Activated CD8-positive, alpha-beta T cell treated with anti-CD3 and anti-CD28 coated beads for 36 hours (primary cell): ENCODE results near the gene MIGA1. TPM values are rescaled to one million over a fixed set of nuclear protein-coding genes. Genes with fewer than 3 reads are reported as not detected.
A peak's percentile ranks its signal among the peaks of the same experiment; 100 is the strongest.
"Not testable (repeated sequence)": the region's sequence is repeated elsewhere in the genome, so short reads cannot be mapped to it uniquely, and the experiment has no call there.

Experiments
- ATAC-seq: fragments of 200-7000 bp; cut with Tn5 transposase; one replicate; pipeline ENCODE4 v1.10.0; 2021; ENCODE audit warnings: mild to moderate bottlenecking, moderate library complexity
- CTCF ChIA-PET: fragments of 350-600 bp; sonication (Branson Sonifier 250); formaldehyde crosslinking; loops from one replicate; lab custom pipeline; 2021; ENCODE audit warnings: antibody characterized with exemption; lab: Charles Lee
- POLR2A ChIA-PET: fragments of 350-600 bp; sonication (Branson Sonifier 250); formaldehyde crosslinking; loops from one replicate; lab custom pipeline; 2021; ENCODE audit warnings: antibody characterized with exemption; lab: Charles Lee
- DNase-seq: peaks from one replicate; pipeline ENCODE4 v3.0.0-alpha.2; 2020
- H3K27ac Mint-ChIP-seq: one replicate; pipeline ENCODE4 v1.8.0; 2021; ENCODE audit warnings: mild to moderate bottlenecking, mixed read lengths
- H3K27me3 Mint-ChIP-seq: one replicate; pipeline ENCODE4 v1.8.0; 2021; ENCODE audit warnings: mixed read lengths
- H3K36me3 Mint-ChIP-seq: one replicate; pipeline ENCODE4 v1.8.0; 2021; ENCODE audit warnings: low read depth, mixed read lengths
- H3K4me1 Mint-ChIP-seq: one replicate; pipeline ENCODE4 v1.8.0; 2021; ENCODE audit warnings: low read depth, mixed read lengths
- H3K4me3 Mint-ChIP-seq: one replicate; pipeline ENCODE4 v1.8.0; 2021; ENCODE audit warnings: mild to moderate bottlenecking, moderate library complexity, mixed read lengths
- H3K9me3 Mint-ChIP-seq: one replicate; pipeline ENCODE4 v1.8.0; 2021; ENCODE audit warnings: mixed read lengths
- CTCF ChIP-seq: fragments of 200-600 bp; IDR thresholded peaks from one replicate; pipeline ENCODE4 v1.8.0; 2022; ENCODE audit warnings: antibody characterized with exemption, mild to moderate bottlenecking
- intact Hi-C: fragments of 100-400 bp; cut with micrococcal nuclease; formaldehyde crosslinking; loops from one replicate; pipeline ENCODE4 v1.10.0; 2022
- total RNA-seq, 2 experiments: library from RNA; stranded (reverse); gene quantifications; one replicate each; pipeline ENCODE4 v1.2.3, GENCODE V29; 2021

MIGA1 gene
- total RNA-seq, 2 experiments from 2014 or later, result 8.5 to 9.7 TPM

- H3K36me3 Mint-ChIP-seq, result peaks cover 21% of the 10 kb centered on the region
- intact Hi-C loops, result no loop called here
Measured at GRCh38 chr1:77797991-77798390, 18.5 kb downstream of the MIGA1 start.

GRCh38 chr1:77802026-77802425 lies 22.6 kb downstream of the MIGA1 start:
- H3K27me3 Mint-ChIP-seq, result no peaks in the 10 kb centered on the region
- intact Hi-C loops, result no loop called here

More at GRCh38 chr1:77797991-77798390, 18.5 kb downstream of the MIGA1 start:
- peak overlapping the region; percentile 16 for H3K27ac Mint-ChIP-seq
- ChIA-PET POLR2A (no interaction called here), CTCF (interaction anchor here (0.6 to 1.3 kb wide), 3 partner anchors 27 to 115 kb away, joined by 3 to 4 read pairs (median 4); no protein-coding TSS in a partner anchor)
- no peak for TF ChIP-seq CTCF
- no peak overlapping the region for H3K4me3 Mint-ChIP-seq
- ATAC-seq (no peak), DNase-seq (no peak)
- no peaks in the 10 kb centered on the region for H3K27me3 Mint-ChIP-seq
- no peaks in the 10 kb centered on the region for H3K9me3 Mint-ChIP-seq
- peaks cover 17% of the 10 kb centered on the region for H3K4me1 Mint-ChIP-seq

GRCh38 chr1:77803371-77803770 lies 23.9 kb downstream of the MIGA1 start:
- intact Hi-C loops, result no loop called here
- DNase-seq (no peak), ATAC-seq (no peak)
- Mint-ChIP-seq H3K4me1 (peaks cover 11% of the 10 kb centered on the region), H3K27ac (no peak overlapping the region), H3K36me3 (peaks cover 19% of the 10 kb centered on the region), H3K9me3 (no peaks in the 10 kb centered on the region), H3K27me3 (no peaks in the 10 kb centered on the region), H3K4me3 (no peak overlapping the region)
- POLR2A ChIA-PET, result no interaction called here
- TF ChIP-seq CTCF, result no peak
- CTCF ChIA-PET, result no interaction called here

More at GRCh38 chr1:77802026-77802425, 22.6 kb downstream of the MIGA1 start:
- CTCF ChIA-PET, result no interaction called here
- POLR2A ChIA-PET, result no interaction called here
- peaks cover 20% of the 10 kb centered on the region for H3K36me3 Mint-ChIP-seq
- H3K4me3 Mint-ChIP-seq, result no peak overlapping the region
- TF ChIP-seq CTCF, result no peak
- H3K9me3 Mint-ChIP-seq, result no peaks in the 10 kb centered on the region
- ATAC-seq (no peak), DNase-seq (no peak)
- H3K4me1 Mint-ChIP-seq, result peaks cover 13% of the 10 kb centered on the region
- H3K27ac Mint-ChIP-seq, result no peak overlapping the region

GRCh38 chr1:77809787-77810462 lies 30.5 kb downstream of the MIGA1 start:
- H3K36me3 Mint-ChIP-seq, result peaks cover 26% of the 10 kb centered on the region
- intact Hi-C loops, CTCF ChIA-PET, H3K4me1 Mint-ChIP-seq, H3K4me3 Mint-ChIP-seq, H3K27ac Mint-ChIP-seq, H3K9me3 Mint-ChIP-seq, H3K27me3 Mint-ChIP-seq, DNase-seq, POLR2A ChIA-PET, ATAC-seq: not testable (repeated sequence)

- H3K9me3 Mint-ChIP-seq, result not testable (repeated sequence)
Measured at GRCh38 chr1:77811589-77811988, 32.1 kb downstream of the MIGA1 start.

More at GRCh38 chr1:77811589-77811988, 32.1 kb downstream of the MIGA1 start:
- CTCF ChIA-PET, H3K4me1 Mint-ChIP-seq, H3K27me3 Mint-ChIP-seq, H3K27ac Mint-ChIP-seq, POLR2A ChIA-PET, H3K4me3 Mint-ChIP-seq, intact Hi-C loops, DNase-seq: not testable (repeated sequence)
- H3K36me3 Mint-ChIP-seq, result peaks cover 24% of the 10 kb centered on the region
- ATAC-seq, result peak; percentile 51
